GM12864 (cell line): ENCODE measurements around the gene DNASE1L1.

ENCODE experiments used
- DNase-seq: peaks from one replicate; pipeline ENCODE4 v3.0.0-alpha.2; 2011; ENCODE audit warnings: low read depth
- H3K4me3 ChIP-seq: 2 replicates; pipeline ENCODE4 v1.5.1; 2011; ENCODE audit warnings: mild to moderate bottlenecking, low read depth, low read length, control low read depth
- TF ChIP-seq, protein P1 (sequence below): IDR thresholded peaks from 2 replicates; pipeline ENCODE4 v1.5.1; 2011; ENCODE audit warnings: low read depth, mild to moderate bottlenecking, moderate library complexity, low read length, control low read depth, inconsistent platforms; ENCODE audit errors: missing control alignments

The DNASE1L1 gene

GRCh38 chrX:154355776-154356140 lies 53.3 kb downstream of the DNASE1L1 start:
- DNase-seq: no peak
- TF ChIP-seq, protein P1, sequence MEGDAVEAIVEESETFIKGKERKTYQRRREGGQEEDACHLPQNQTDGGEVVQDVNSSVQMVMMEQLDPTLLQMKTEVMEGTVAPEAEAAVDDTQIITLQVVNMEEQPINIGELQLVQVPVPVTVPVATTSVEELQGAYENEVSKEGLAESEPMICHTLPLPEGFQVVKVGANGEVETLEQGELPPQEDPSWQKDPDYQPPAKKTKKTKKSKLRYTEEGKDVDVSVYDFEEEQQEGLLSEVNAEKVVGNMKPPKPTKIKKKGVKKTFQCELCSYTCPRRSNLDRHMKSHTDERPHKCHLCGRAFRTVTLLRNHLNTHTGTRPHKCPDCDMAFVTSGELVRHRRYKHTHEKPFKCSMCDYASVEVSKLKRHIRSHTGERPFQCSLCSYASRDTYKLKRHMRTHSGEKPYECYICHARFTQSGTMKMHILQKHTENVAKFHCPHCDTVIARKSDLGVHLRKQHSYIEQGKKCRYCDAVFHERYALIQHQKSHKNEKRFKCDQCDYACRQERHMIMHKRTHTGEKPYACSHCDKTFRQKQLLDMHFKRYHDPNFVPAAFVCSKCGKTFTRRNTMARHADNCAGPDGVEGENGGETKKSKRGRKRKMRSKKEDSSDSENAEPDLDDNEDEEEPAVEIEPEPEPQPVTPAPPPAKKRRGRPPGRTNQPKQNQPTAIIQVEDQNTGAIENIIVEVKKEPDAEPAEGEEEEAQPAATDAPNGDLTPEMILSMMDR: no peak
- H3K4me3 ChIP-seq: no peak overlapping the region

DNA sequence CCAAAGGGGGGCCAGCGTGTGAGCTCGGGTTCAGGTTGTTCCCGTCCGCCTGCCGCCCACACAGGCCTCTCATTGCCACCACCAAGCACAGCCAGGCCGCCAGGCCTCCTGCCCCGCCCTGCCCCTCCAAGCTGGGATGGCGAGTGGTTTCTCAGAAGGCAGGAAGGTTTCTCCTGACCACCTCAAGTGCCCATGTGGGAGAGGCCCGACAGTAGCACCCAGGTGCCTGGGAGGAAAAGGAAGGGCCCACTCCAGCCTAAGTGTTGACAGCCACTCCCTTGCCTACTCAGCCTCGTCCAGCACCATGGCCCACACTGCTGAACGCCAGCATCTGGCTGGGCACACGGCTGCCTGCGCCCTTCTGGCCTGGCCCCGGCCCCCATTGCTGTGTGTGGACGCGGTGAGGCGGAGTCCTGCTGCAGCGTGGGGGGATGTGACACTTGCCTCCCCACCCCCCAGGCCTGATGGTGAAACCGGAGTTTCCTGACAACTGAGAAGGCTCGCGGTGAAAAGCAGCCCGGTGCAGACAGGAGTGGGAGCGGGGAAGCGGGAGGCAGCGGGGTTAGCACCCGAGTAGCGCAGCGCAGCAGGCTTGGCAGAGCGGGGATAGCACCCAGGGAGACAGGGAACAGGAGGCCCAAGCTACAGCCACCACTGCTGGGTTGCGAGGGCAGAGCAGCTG lies 53.8 kb downstream of the DNASE1L1 start:
- H3K4me3 ChIP-seq: no peak overlapping the region
- TF ChIP-seq, protein P1: no peak
- DNase-seq: no peak

DNA sequence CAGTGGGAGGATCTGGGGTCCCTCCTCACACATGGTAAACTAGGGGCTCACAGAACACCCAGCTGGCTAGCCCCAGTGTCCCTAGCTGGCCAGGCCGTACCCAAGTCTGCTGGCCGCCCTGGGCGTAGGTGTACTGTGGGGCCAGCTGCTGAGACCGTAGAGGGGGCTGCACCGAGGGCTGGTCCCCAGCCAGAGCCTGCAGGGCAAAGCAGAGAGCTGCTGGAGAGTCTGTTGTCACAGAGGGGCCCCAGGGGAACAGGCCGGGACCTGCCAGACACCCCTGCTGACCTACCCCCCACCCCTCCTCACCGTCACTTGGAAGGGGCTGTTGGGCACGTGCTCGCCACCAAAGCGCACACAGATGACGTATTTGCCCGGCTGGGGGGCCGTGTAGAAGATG lies 54.5 kb downstream of the DNASE1L1 start:
- no peak overlapping the region for H3K4me3 ChIP-seq
- DNase-seq: no peak
- TF ChIP-seq, protein P1: no peak

- no peak for DNase-seq
- TF ChIP-seq, protein P1: no peak
- H3K4me3 ChIP-seq: no peak overlapping the region
Measured at GRCh38 chrX:154354013-154354412, 55.0 kb downstream of the DNASE1L1 start.

DNA sequence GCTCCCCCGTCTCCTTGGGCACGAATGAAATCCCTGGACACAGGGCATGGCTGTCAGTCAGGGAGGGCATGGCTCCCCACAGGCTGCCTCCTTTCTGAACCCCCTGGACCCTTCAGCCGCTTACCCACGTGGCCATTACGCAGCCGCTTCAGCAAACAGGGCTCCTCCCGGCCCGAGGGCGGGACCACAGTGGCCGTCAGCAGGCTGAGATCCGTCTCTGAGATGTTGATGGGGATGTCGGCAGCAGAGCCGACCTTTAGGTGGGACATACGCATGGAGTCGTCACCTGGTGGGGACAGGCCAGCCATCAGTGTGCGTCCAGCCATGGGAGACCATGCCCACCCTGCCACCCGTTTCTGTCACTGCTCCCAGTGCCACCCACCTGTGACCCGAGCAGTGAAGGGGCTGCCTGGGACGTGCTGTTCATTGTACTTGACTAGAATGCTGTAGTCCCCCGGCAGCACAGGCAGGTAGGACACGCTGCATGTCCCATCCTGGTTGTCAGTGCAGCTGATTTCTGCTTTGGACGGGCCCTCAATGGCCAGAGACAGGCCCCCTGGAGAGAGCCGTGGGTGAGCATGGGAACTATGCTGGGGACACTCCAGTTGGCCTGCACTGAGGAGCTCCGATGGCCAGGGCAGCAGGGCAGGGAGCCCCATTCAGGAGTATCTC lies 55.7 kb downstream of the DNASE1L1 start:
- TF ChIP-seq, protein P1: no peak
- no peak for DNase-seq
- H3K4me3 ChIP-seq: no peak overlapping the region

DNA sequence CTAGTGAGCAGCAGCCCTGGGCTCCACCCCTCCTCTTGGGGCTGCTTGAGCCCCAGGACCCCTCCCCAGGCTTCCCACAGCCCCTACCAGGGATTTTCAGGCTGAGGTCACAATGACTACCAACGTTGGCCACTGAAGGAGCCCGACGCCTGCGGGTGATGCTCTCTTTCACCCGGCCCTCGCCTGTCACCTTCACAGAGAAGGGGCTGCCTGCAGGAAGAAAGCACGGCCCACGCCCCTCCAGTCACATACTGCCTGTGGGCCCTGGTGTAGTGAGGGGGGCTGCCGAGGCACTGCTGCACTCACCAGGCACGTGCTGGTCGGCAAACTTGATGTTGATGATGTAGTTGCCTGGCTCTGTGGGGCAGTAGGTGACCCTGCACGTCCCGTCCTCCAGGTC lies 56.6 kb downstream of the DNASE1L1 start:
- TF ChIP-seq, protein P1: no peak
- no peak overlapping the region for H3K4me3 ChIP-seq
- DNase-seq: no peak

DNA sequence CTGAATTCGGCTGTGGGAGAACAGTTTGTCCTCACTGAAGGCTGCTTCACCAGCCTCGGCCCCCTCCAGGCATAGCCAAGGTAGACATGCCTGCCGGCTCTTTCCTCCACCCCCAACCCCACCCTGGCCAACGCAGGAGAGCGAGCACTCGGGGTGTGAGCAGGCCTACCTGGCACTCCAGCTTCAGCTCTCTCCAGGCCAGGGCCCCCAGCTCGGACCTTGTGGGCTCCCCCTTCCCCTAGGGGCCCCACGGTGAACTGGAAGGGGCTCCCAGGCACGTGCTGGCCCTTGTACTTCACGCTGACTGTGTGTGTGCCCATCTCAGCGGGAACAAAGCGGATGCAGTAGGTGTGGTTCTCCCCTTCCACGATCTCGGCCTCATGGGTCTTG lies 57.0 kb downstream of the DNASE1L1 start:
- TF ChIP-seq, protein P1: no peak
- DNase-seq: no peak
- H3K4me3 ChIP-seq: no peak overlapping the region
